ENCODE results near the gene FUT1.
A peak's percentile ranks its signal among the peaks of the same experiment; 100 is the strongest.
"Not testable (repeated sequence)": the region's sequence is repeated elsewhere in the genome, so short reads cannot be mapped to it uniquely, and the experiment has no call there.

The FUT1 gene

DNA sequence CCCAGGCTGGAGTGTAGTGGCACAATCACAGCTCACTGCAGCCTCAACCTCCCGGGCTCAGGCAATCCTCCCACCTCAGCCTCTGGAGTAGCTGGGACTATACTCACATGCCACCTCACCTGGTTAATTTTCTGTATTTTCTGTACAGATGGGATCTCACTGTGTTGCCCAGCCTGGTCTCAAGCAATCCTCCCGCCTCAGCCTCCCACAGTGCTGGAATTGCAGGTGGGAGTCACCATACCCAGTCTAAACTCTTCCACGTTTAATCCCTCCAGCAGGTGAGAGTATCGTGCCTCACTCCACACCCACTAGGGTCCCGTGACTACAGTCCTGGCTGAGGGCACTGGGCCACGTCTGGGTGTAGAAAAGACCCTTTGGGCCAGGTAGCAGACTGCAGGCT, 41.9 kb upstream of the FUT1 start:
- Histone ChIP-seq H3K9ac (peak overlapping the region; percentile 4 to 77 (median 69); a peak in 15 of 22 replicates), H3K9me3 (replicated peaks in 1 of 11) (no peaks in the 10 kb centered on the region), H3K4me1 (peaks cover 22 to 44% (median 43%) of the 10 kb centered on the region in 10 experiments), H3K4me2 (peak overlapping the region in 8 of 11 experiments; percentile 48 to 86 (median 70); a peak in 13 of 22 replicates), H3K27ac (peak overlapping the region in 4 of 11 experiments; percentile 54 to 86 (median 70); a peak in 2 of 22 replicates), H3K4me3 (no peak overlapping the region), H3K27me3 (no peaks in the 10 kb centered on the region), H3K36me3 (no peaks in the 10 kb centered on the region), H4K20me1 (no peaks in the 10 kb centered on the region)
- TF ChIP-seq Cebpa-rat (IDR thresholded peaks at IDR 0.05), result no peak

GRCh38 chr19:48793271-48793670, 40.8 kb upstream of the FUT1 start:
- Histone ChIP-seq H3K4me2 (no peak overlapping the region), H3K9ac (peak overlapping the region in 1 of 11 experiments; percentile 33; a peak in 2 of 22 replicates), H3K27me3 (no peaks in the 10 kb centered on the region), H3K36me3 (no peaks in the 10 kb centered on the region), H3K9me3 (replicated peaks in 1 of 11) (no peaks in the 10 kb centered on the region), H3K4me3 (no peak overlapping the region), H4K20me1 (no peaks in the 10 kb centered on the region), H3K4me1 (peaks cover 14 to 34% (median 33%) of the 10 kb centered on the region in 10 experiments; a peak in 18 of 20 replicates), H3K27ac (no peak overlapping the region)
- TF ChIP-seq Cebpa-rat (IDR thresholded peaks at IDR 0.05), result no peak

DNA sequence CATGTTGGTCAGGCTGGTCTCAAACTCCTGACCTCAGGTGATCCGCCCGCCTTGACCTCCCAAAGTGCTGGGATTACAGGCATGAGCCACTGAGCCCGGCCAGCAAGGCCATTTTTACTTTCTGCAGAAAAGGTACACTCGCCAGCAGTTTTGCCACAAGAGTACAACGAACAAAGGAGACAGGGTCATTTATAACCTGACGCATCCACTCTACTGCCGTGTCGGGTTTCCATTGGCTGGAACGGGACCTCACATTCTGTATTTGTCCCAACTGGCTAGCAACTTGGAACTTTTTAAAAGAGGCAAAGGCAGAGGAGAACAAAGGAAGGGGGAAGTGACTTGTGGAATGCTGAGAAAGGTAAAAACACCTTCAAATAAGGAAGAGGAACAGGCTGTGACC, 34.9 kb upstream of the FUT1 start:
- H3K36me3 ChIP-seq; H3K9ac ChIP-seq; H4K20me1 ChIP-seq; H3K9me3 ChIP-seq (replicated peaks in 1 of 11); H3K4me3 ChIP-seq; H3K27me3 ChIP-seq; H3K4me2 ChIP-seq; H3K27ac ChIP-seq: not testable (repeated sequence)
- peaks cover 0 to 13% (median 3%) of the 10 kb centered on the region in 10 experiments; a peak in 14 of 20 replicates for H3K4me1 ChIP-seq

DNA sequence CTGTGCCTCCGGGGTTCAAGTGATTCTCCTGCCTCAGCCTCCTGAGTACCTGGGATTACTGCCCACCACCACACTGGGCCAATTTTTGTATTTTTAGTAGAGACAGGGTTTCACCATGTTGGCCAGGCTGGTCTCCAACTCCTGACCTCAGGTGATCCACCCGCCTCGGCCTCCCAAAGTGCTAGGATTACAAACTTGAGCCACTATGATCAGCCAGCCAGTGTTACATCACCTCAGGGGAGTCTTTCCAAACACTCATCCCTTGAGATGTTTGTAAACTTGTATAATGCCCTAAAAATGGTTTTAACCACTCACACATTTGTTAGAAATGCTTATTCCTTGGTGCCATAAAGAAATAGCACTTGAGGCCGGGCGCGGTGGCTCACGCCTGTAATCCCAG, 34.0 kb upstream of the FUT1 start:
- H3K9me3 ChIP-seq (replicated peaks in 1 of 11), result not testable (repeated sequence)

DNA sequence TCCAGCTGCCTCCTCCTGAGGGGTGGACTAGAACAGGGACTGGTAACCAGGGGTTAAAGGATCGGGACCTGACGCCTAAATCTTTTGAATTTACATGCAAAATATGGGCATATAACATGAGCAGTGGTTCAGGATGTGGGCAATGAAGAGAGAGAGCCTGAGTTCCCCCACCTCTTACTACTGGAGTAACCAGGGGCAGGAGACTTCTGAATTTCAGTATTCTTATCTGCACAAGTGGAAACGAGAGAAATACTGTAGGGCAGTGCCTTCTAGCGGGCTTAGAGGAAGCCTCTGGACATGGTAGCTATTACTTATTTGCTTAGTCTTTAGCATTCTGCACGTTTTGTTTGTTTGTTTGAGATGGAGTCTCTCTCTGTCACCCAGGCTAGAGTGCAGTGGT, 32.1 kb upstream of the FUT1 start:
- H3K27me3 ChIP-seq, result no peaks in the 10 kb centered on the region
- no peak overlapping the region for H3K4me3 ChIP-seq
- no peak for TF ChIP-seq Cebpa-rat (IDR thresholded peaks at IDR 0.05)
- H3K9ac ChIP-seq, result no peak overlapping the region
- no peaks in the 10 kb centered on the region for H4K20me1 ChIP-seq
- H3K4me2 ChIP-seq, result no peak overlapping the region
- H3K4me1 ChIP-seq, result peaks cover 16 to 41% (median 30%) of the 10 kb centered on the region in 10 experiments
- no peak overlapping the region for H3K27ac ChIP-seq
- H3K36me3 ChIP-seq, result no peaks in the 10 kb centered on the region
- no peaks in the 10 kb centered on the region for H3K9me3 ChIP-seq (replicated peaks in 1 of 11)

More for the DNA sequence above, 34.0 kb upstream of the FUT1 start:
- H3K4me3 ChIP-seq, H3K27me3 ChIP-seq, H3K4me2 ChIP-seq, H3K36me3 ChIP-seq, H3K9ac ChIP-seq, H4K20me1 ChIP-seq, H3K27ac ChIP-seq: not testable (repeated sequence)
- H3K4me1 ChIP-seq, result peaks cover 5 to 22% (median 13%) of the 10 kb centered on the region in 10 experiments

DNA sequence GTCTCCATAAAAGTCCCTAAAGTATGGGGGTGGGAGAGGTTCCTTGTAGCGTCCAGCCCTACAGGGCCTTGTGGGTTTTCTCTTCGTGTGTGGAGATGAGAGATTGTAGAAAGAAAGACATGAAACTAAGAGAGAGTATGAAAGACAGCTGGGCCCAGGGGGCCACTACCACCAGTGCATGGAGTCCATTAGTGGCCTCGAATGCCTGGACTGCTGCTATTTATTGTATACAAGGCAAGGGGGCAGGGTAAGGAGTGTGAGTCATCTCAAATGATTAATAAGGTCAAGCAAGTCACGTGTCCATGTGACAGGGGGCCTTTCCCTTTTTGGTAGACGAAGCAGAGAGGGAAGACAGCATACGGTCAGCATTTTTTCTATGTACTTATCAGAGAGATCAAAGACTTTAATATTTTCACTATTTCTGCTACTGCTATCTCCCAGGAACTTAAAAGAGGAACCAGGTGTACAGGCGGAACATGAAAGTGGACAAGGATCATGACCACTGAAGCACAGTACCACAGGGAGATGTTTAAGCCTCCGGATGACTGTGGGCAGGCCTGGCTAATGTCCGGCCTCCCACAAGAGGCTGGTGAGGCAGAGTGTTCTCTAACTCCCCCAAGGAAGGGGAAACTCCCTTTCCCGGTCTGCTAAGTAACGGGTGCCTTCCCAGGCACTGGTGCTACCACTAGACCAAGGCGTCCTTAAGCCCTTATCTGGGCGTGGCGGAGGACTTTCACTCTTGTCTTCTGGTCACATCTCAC, 28.4 kb upstream of the FUT1 start:
- Histone ChIP-seq H3K9ac (peak overlapping the region in 5 of 11 experiments; percentile 3 to 67 (median 45); a peak in 11 of 22 replicates), H3K27me3 (no peaks in the 10 kb centered on the region), H3K9me3 (replicated peaks in 1 of 11) (no peaks in the 10 kb centered on the region), H3K36me3 (no peaks in the 10 kb centered on the region), H3K4me2 (peak overlapping the region; percentile 60 to 77 (median 70)), H4K20me1 (no peaks in the 10 kb centered on the region), H3K4me3 (no peak overlapping the region), H3K27ac (peak overlapping the region in 7 of 11 experiments; percentile 21 to 84 (median 39); a peak in 11 of 22 replicates), H3K4me1 (peaks cover 16 to 43% (median 32%) of the 10 kb centered on the region in 10 experiments)
- no peak for TF ChIP-seq Cebpa-rat (IDR thresholded peaks at IDR 0.05)

DNA sequence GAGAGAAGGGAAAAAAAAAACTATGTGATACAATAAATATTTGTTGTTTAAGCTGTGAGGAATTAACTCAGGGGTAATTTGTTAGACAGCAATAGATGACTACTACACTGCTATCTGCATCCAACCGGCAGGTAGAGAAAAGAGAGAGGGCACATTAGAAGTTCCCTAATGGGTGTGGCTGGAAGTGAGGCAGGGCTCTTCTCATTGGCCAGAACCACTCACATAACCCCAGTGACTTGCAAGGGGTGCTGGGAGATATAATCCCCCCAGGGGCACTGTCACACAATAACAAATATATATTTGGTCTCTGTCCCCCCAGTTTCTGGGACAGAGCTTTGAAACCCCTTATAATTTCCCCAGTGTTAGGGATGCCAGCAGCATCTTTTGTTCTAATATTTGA, 27.2 kb upstream of the FUT1 start:
- no peaks in the 10 kb centered on the region for H4K20me1 ChIP-seq
- H3K9me3 ChIP-seq (replicated peaks in 1 of 11), result no peaks in the 10 kb centered on the region
- H3K36me3 ChIP-seq, result no peaks in the 10 kb centered on the region
- H3K27me3 ChIP-seq, result no peaks in the 10 kb centered on the region
- H3K4me2 ChIP-seq, result peak overlapping the region in 2 of 11 experiments; percentile 70 to 77; a peak in 4 of 22 replicates
- peak overlapping the region in 1 of 11 experiments; percentile 84; a peak in 1 of 22 replicates for H3K27ac ChIP-seq
- H3K4me1 ChIP-seq, result peaks cover 16 to 36% (median 30%) of the 10 kb centered on the region in 10 experiments
- TF ChIP-seq Cebpa-rat (IDR thresholded peaks at IDR 0.05), result no peak
- no peak overlapping the region for H3K9ac ChIP-seq
- no peak overlapping the region for H3K4me3 ChIP-seq

DNA sequence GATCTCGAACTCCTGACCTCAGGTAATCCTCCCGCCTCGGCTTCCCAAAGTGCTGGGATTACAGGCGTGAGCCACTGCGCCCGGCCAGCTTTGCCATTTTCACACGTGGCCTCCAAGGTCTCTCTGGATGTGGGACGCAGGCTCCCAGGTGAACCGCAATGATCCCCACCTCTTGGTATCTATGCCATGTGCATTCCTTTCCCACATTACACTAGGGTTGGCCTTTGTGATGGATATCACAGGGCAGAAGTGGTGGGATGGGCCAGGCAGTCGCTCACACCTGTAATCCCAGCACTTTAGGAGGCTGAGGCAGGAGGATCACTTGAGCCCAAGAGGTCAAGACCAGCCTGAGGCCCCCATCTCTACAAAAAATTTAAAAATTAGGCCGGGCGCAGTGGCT, 25.3 kb upstream of the FUT1 start:
- H3K36me3 ChIP-seq, result no peaks in the 10 kb centered on the region
- no peak for TF ChIP-seq Cebpa-rat (IDR thresholded peaks at IDR 0.05)
- no peaks in the 10 kb centered on the region for H3K9me3 ChIP-seq (replicated peaks in 1 of 11)
- no peak overlapping the region for H3K4me3 ChIP-seq
- H3K27ac ChIP-seq, result no peak overlapping the region
- H3K9ac ChIP-seq, result no peak overlapping the region
- no peaks in the 10 kb centered on the region for H4K20me1 ChIP-seq
- H3K4me1 ChIP-seq, result peaks cover 22 to 46% (median 37%) of the 10 kb centered on the region in 10 experiments
- H3K27me3 ChIP-seq, result no peaks in the 10 kb centered on the region
- no peak overlapping the region for H3K4me2 ChIP-seq

GRCh38 chr19:48777139-48777538, 24.7 kb upstream of the FUT1 start:
- Histone ChIP-seq H3K9me3 (replicated peaks in 1 of 11) (no peaks in the 10 kb centered on the region), H3K27ac (no peak overlapping the region), H3K4me2 (no peak overlapping the region), H3K4me1 (peaks cover 22 to 42% (median 38%) of the 10 kb centered on the region in 10 experiments), H4K20me1 (no peaks in the 10 kb centered on the region), H3K9ac (no peak overlapping the region), H3K4me3 (no peak overlapping the region), H3K36me3 (no peaks in the 10 kb centered on the region), H3K27me3 (no peaks in the 10 kb centered on the region)
- no peak for TF ChIP-seq Cebpa-rat (IDR thresholded peaks at IDR 0.05)

GRCh38 chr19:48772503-48772953, 20.1 kb upstream of the FUT1 start:
- H3K27ac ChIP-seq, result no peak overlapping the region
- no peaks in the 10 kb centered on the region for H3K9me3 ChIP-seq (replicated peaks in 1 of 11)
- H3K9ac ChIP-seq, result no peak overlapping the region
- H4K20me1 ChIP-seq, result no peaks in the 10 kb centered on the region
- H3K4me2 ChIP-seq, result 0 out of 22 replicates have a peak overlapping the region, but pooled peaks of 1 of the 11 experiments have one; percentile 14
- no peak overlapping the region for H3K4me3 ChIP-seq
- H3K27me3 ChIP-seq, result no peaks in the 10 kb centered on the region
- no peak for TF ChIP-seq Cebpa-rat (IDR thresholded peaks at IDR 0.05)
- H3K4me1 ChIP-seq, result peaks cover 15 to 43% (median 31%) of the 10 kb centered on the region in 10 experiments
- no peaks in the 10 kb centered on the region for H3K36me3 ChIP-seq

Data from BLaER1 treated with 17β-estradiol and CSF1 and Interleukin-3, amounts not matched to agents 10 nM and 100 nM (cell line).